Keratinocyte (primary cell): ENCODE data around the gene TYW1B.
"Not testable (repeated sequence)": the region's sequence is repeated elsewhere in the genome, so short reads cannot be mapped to it uniquely, and the experiment has no call there.

Experiments
- EZH2 ChIP-seq: IDR thresholded peaks from one replicate; pipeline ENCODE4 v1.6.1; 2012; ENCODE audit warnings: inconsistent platforms, mild to moderate bottlenecking, low read length, moderate library complexity
- TF ChIP-seq, protein P1 (sequence below), 3 experiments: IDR thresholded peaks in 1 of 3; conservative IDR thresholded peaks in 1 of 3; optimal IDR thresholded peaks in 1 of 3; 2 replicates in 2 of 3; 3 replicates in 1 of 3; pipeline versions ENCODE3 to v1.5.1; 2011; ENCODE audit warnings: low read length in 3 of 3, mild to moderate bottlenecking in 3 of 3, moderate library complexity in 2 of 3, control low read depth in 1 of 3, inconsistent platforms in 1 of 3; ENCODE audit not compliant: insufficient read depth in 2 of 3; ENCODE audit errors: extremely low read depth in 1 of 3

- TF ChIP-seq, protein P1, sequence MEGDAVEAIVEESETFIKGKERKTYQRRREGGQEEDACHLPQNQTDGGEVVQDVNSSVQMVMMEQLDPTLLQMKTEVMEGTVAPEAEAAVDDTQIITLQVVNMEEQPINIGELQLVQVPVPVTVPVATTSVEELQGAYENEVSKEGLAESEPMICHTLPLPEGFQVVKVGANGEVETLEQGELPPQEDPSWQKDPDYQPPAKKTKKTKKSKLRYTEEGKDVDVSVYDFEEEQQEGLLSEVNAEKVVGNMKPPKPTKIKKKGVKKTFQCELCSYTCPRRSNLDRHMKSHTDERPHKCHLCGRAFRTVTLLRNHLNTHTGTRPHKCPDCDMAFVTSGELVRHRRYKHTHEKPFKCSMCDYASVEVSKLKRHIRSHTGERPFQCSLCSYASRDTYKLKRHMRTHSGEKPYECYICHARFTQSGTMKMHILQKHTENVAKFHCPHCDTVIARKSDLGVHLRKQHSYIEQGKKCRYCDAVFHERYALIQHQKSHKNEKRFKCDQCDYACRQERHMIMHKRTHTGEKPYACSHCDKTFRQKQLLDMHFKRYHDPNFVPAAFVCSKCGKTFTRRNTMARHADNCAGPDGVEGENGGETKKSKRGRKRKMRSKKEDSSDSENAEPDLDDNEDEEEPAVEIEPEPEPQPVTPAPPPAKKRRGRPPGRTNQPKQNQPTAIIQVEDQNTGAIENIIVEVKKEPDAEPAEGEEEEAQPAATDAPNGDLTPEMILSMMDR (optimal IDR thresholded peaks at IDR 0.05 in 1 of 3, IDR thresholded peaks at IDR 0.05 in 1 of 3, conservative IDR thresholded peaks at IDR 0.05 in 1 of 3; ENCODE audit: extremely low read depth in 1 of 3, insufficient read depth in 2 of 3, low read length in 3 of 3), result not testable (repeated sequence)
- TF ChIP-seq EZH2, result not testable (repeated sequence)
Observed at GRCh38 chr7:72556733-72557132, 271.3 kb downstream of the TYW1B start.
